ENCODE measurements around the gene ARHGAP42. TPM values are rescaled to one million over a fixed set of nuclear protein-coding genes. Genes with fewer than 3 reads are reported as not detected.
"Not testable (repeated sequence)": the region's sequence is repeated elsewhere in the genome, so short reads cannot be mapped to it uniquely, and the experiment has no call there.

The ARHGAP42 gene, protein sequence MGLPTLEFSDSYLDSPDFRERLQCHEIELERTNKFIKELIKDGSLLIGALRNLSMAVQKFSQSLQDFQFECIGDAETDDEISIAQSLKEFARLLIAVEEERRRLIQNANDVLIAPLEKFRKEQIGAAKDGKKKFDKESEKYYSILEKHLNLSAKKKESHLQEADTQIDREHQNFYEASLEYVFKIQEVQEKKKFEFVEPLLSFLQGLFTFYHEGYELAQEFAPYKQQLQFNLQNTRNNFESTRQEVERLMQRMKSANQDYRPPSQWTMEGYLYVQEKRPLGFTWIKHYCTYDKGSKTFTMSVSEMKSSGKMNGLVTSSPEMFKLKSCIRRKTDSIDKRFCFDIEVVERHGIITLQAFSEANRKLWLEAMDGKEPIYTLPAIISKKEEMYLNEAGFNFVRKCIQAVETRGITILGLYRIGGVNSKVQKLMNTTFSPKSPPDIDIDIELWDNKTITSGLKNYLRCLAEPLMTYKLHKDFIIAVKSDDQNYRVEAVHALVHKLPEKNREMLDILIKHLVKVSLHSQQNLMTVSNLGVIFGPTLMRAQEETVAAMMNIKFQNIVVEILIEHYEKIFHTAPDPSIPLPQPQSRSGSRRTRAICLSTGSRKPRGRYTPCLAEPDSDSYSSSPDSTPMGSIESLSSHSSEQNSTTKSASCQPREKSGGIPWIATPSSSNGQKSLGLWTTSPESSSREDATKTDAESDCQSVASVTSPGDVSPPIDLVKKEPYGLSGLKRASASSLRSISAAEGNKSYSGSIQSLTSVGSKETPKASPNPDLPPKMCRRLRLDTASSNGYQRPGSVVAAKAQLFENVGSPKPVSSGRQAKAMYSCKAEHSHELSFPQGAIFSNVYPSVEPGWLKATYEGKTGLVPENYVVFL
- total RNA-seq, result not detected

- no peaks in the 10 kb centered on the region for H3K36me3 Mint-ChIP-seq
- H3K9me3 Mint-ChIP-seq, result no peaks in the 10 kb centered on the region
- peak within 1 kb of the TSS; percentile 86 for H3K4me3 Mint-ChIP-seq
- H3K27me3 Mint-ChIP-seq, result peaks cover 40% of the 10 kb centered on the region
- ATAC-seq (ENCODE audit: low read depth) (peak; percentile 65), DNase-seq (peak; percentile 47)
- POLR2A ChIA-PET, result no interaction called here
- H3K4me1 Mint-ChIP-seq, result peaks cover 11% of the 10 kb centered on the region
- no peak within 1 kb of the TSS for H3K27ac Mint-ChIP-seq
Observed at GRCh38 chr11:100687054-100687629, at the start of gene ARHGAP42. Gene ARHGAP42 (plus strand): TSS chr11:100687288. CDS start chr11:100687679, 391 bp downstream.

DNA sequence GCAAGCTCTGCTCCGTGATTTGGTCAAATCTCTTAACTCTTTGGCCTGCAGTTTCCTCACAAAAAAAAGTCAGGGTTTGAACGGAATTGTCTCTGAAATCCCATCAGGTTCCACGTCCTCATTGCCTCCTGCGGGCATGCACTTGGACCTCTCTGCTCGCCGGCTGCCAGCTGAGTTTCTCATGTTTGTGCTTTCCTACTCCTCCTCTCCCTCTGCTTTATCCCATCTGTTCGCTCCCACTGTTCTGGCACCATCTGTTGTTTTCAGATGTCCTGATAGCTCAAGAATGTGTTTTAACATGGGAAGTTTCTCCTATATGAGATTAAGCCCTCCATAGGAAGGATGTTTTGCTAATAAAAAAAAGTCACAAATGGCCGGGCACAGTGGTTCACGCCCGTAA lies 49.4 kb upstream of the ARHGAP42 start:
- no peak overlapping the region for H3K4me3 Mint-ChIP-seq
- no peak overlapping the region for H3K27ac Mint-ChIP-seq
- H3K9me3 Mint-ChIP-seq, result peaks cover 1% of the 10 kb centered on the region
- H3K4me1 Mint-ChIP-seq, result no peaks in the 10 kb centered on the region
- DNase-seq, result no peak
- no peak for ATAC-seq (ENCODE audit: low read depth)
- peaks cover 2% of the 10 kb centered on the region for H3K27me3 Mint-ChIP-seq
- H3K36me3 Mint-ChIP-seq, result no peaks in the 10 kb centered on the region
- POLR2A ChIA-PET, result no interaction called here

DNA sequence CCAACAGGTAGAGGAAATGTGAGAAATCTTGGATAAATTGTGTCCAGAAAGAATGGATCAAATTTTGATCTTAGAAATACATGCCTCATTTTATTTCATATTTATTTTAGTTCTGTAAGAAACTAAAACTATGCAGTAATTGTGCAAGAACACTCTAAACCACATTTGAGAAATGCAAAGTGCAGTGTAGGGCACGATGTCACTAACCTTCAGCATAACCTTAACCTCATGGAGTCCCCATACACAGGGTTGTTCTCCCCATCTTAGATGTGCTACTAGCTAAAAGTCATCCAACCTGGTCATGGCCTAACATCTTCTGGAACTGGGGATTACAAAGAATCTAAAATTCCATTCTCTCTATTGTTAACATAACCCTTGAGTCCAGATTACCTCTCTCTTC lies 48.4 kb upstream of the ARHGAP42 start:
- no peaks in the 10 kb centered on the region for H3K36me3 Mint-ChIP-seq
- H3K9me3 Mint-ChIP-seq, result peaks cover 1% of the 10 kb centered on the region
- H3K4me3 Mint-ChIP-seq, result no peak overlapping the region
- DNase-seq (no peak), ATAC-seq (ENCODE audit: low read depth) (no peak)
- POLR2A ChIA-PET, result no interaction called here
- H3K27ac Mint-ChIP-seq, result no peak overlapping the region
- no peaks in the 10 kb centered on the region for H3K4me1 Mint-ChIP-seq
- peaks cover 2% of the 10 kb centered on the region for H3K27me3 Mint-ChIP-seq

DNA sequence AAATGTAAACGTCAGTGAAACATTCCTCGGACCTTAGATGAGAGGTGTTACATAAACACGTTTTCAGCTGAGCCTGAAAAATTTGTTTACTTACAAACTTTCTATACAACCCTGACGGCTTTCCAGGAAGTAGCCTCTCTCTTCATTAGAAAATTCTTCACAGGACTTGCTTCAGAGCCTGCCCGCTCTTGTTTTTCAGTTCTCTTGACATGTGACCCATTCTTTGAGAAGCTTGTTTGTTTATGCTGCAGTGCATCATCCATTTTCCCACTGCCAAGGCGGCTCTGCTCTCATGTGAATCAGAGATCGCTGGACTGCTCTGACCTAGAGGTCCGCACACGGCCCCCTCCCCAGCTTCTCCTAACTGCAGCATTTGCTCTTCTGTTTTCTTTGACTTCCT lies 47.9 kb upstream of the ARHGAP42 start:
- POLR2A ChIA-PET, result no interaction called here
- H3K27me3 Mint-ChIP-seq, result peaks cover 2% of the 10 kb centered on the region

GRCh38 chr11:100640071-100640470 lies 47.0 kb upstream of the ARHGAP42 start:
- POLR2A ChIA-PET, result no interaction called here
- Mint-ChIP-seq H3K36me3 (no peaks in the 10 kb centered on the region), H3K27me3 (peaks cover 2% of the 10 kb centered on the region), H3K9me3 (peaks cover 1% of the 10 kb centered on the region), H3K4me3 (no peak overlapping the region), H3K4me1 (no peaks in the 10 kb centered on the region), H3K27ac (no peak overlapping the region)
- no peak for ATAC-seq (ENCODE audit: low read depth)
- no peak for DNase-seq

More for the DNA sequence above, 47.9 kb upstream of the ARHGAP42 start:
- no peaks in the 10 kb centered on the region for H3K4me1 Mint-ChIP-seq
- H3K4me3 Mint-ChIP-seq, result no peak overlapping the region
- H3K9me3 Mint-ChIP-seq, result peaks cover 1% of the 10 kb centered on the region
- no peak overlapping the region for H3K27ac Mint-ChIP-seq
- no peak for ATAC-seq (ENCODE audit: low read depth)
- no peaks in the 10 kb centered on the region for H3K36me3 Mint-ChIP-seq
- DNase-seq, result no peak

DNA sequence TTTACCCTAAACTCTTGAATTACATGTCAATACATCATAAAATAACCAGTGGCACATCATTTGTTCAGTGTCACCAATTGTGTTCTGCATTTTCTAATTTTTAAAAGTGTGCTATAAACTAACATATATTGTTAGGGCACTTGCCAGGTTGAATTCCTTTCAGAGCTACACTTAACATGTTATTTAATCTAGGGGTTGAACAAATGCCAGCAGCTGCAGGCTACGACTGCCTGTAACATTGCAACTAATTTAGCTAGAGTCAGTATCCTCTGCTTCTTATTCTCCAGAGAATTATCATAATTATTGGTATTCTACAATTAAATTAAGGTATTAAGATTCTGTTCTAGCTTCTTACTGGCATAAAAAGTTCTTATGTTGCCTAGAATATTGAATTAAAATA lies 46.4 kb upstream of the ARHGAP42 start:
- ATAC-seq (ENCODE audit: low read depth) (no peak), DNase-seq (no peak)
- POLR2A ChIA-PET, result no interaction called here
- no peak overlapping the region for H3K4me3 Mint-ChIP-seq
- no peak overlapping the region for H3K27ac Mint-ChIP-seq
- H3K4me1 Mint-ChIP-seq, result no peaks in the 10 kb centered on the region
- peaks cover 1% of the 10 kb centered on the region for H3K9me3 Mint-ChIP-seq
- no peaks in the 10 kb centered on the region for H3K36me3 Mint-ChIP-seq
- H3K27me3 Mint-ChIP-seq, result peaks cover 2% of the 10 kb centered on the region

DNA sequence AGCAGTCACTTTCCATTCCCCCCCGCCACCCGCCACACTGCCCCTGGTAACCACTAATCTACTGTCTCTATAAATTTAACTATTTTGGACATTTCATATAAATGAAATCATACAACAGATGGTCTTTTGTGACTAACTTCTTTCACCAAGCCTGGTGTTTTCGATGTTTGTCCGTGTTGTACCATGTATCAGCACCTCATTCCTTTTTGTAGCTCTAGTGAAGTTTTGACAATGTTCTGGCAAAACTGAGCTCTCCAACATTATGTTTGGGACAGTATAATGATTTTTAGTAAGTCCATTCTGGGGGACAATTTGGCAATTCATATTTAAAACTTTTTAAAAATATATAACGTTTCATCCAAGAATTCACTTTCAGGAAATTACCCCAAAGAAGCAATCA lies 45.6 kb upstream of the ARHGAP42 start:
- no peak for DNase-seq
- Mint-ChIP-seq H3K36me3 (no peaks in the 10 kb centered on the region), H3K4me1 (peaks cover under 1% of the 10 kb centered on the region), H3K27ac (no peak overlapping the region), H3K4me3 (no peak overlapping the region), H3K9me3 (peaks cover 1% of the 10 kb centered on the region), H3K27me3 (peaks cover 2% of the 10 kb centered on the region)
- POLR2A ChIA-PET, result no interaction called here
- no peak for ATAC-seq (ENCODE audit: low read depth)

DNA sequence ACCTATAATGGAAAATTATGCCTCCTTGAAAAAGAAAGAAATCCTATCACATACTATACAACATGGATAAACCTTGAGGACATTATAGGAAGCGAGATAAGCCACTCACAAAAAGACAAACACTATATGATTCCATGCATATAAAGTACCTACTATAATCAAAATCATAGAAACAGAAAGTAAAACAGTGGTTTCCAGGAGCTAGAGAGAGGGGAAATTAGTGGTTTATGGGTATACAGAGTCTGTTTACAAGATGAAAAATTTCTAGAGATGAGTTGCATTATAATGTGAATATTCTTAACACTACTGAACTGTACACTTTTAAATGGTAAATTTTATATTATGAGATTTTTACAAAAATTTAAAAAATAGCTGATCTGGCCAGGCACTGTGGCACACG lies 40.5 kb upstream of the ARHGAP42 start:
- POLR2A ChIA-PET, result no interaction called here
- no peak for ATAC-seq (ENCODE audit: low read depth)
- Mint-ChIP-seq H3K36me3 (no peaks in the 10 kb centered on the region), H3K4me3 (no peak overlapping the region), H3K4me1 (peaks cover 1% of the 10 kb centered on the region), H3K9me3 (no peaks in the 10 kb centered on the region), H3K27me3 (no peaks in the 10 kb centered on the region), H3K27ac (no peak overlapping the region)
- DNase-seq, result no peak

- ATAC-seq (ENCODE audit: low read depth) (no peak), DNase-seq (no peak)
- peaks cover 1% of the 10 kb centered on the region for H3K4me1 Mint-ChIP-seq
- no peak overlapping the region for H3K27ac Mint-ChIP-seq
- no peaks in the 10 kb centered on the region for H3K27me3 Mint-ChIP-seq
- POLR2A ChIA-PET, result no interaction called here
- H3K36me3 Mint-ChIP-seq, result no peaks in the 10 kb centered on the region
- no peaks in the 10 kb centered on the region for H3K9me3 Mint-ChIP-seq
- no peak overlapping the region for H3K4me3 Mint-ChIP-seq
Observed at GRCh38 chr11:100647861-100648260, 39.2 kb upstream of the ARHGAP42 start.

DNA sequence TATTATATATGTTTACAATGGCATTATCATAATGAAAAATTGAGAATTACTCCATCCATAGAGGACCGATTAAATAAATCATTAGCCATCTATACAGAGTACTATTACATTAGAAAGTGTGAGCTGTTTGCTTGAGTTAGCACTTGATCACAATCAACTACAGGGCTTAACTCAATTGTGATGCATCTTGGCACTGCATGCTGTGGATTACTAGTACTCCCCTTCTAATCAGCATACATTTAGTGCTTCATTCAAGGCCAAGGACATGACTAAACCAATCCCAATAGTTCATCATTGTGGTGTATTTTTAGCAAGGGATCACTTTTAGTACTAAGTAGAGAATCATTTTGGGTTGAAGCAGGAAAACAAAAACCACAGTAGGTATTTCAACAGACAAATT lies 23.5 kb upstream of the ARHGAP42 start:
- no peak for DNase-seq
- POLR2A ChIA-PET, result no interaction called here

DNA sequence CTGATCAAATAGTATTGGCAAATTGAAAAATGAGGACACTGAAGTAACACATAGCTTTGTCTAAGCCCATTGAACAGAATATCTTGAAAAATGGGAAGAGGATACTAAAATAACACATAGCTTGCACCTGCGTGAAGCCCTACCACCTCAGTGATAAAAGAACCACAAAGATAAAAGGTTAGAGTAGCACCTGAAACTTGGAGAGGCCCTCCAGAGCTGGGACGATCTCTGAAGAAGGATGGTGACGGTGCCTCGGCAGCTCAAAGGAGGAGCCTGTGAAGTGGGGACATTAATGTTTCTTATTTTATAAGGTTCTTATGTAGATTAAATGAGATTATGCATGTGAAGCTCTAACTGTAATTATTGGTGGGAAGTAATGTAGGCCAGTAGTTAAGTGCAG lies 23.1 kb upstream of the ARHGAP42 start:
- H3K4me1 Mint-ChIP-seq, result no peaks in the 10 kb centered on the region
- no peaks in the 10 kb centered on the region for H3K9me3 Mint-ChIP-seq
- POLR2A ChIA-PET, result no interaction called here
- no peak overlapping the region for H3K4me3 Mint-ChIP-seq
- no peaks in the 10 kb centered on the region for H3K36me3 Mint-ChIP-seq
- no peak overlapping the region for H3K27ac Mint-ChIP-seq
- DNase-seq (no peak), ATAC-seq (ENCODE audit: low read depth) (no peak)
- no peaks in the 10 kb centered on the region for H3K27me3 Mint-ChIP-seq

More for the DNA sequence above, 23.5 kb upstream of the ARHGAP42 start:
- H3K4me3 Mint-ChIP-seq, result no peak overlapping the region
- H3K4me1 Mint-ChIP-seq, result no peaks in the 10 kb centered on the region
- ATAC-seq (ENCODE audit: low read depth), result no peak
- no peaks in the 10 kb centered on the region for H3K9me3 Mint-ChIP-seq
- H3K27ac Mint-ChIP-seq, result no peak overlapping the region
- H3K36me3 Mint-ChIP-seq, result no peaks in the 10 kb centered on the region
- H3K27me3 Mint-ChIP-seq, result no peaks in the 10 kb centered on the region

GRCh38 chr11:100666816-100667215 lies 20.3 kb upstream of the ARHGAP42 start:
- H3K36me3 Mint-ChIP-seq; DNase-seq; H3K9me3 Mint-ChIP-seq; ATAC-seq (ENCODE audit: low read depth); H3K27me3 Mint-ChIP-seq; POLR2A ChIA-PET; H3K4me3 Mint-ChIP-seq; H3K4me1 Mint-ChIP-seq; H3K27ac Mint-ChIP-seq: not testable (repeated sequence)

GRCh38 chr11:100667449-100667848 lies 19.6 kb upstream of the ARHGAP42 start:
- Mint-ChIP-seq H3K4me3 (no peak overlapping the region), H3K27me3 (no peaks in the 10 kb centered on the region), H3K27ac (no peak overlapping the region), H3K36me3 (no peaks in the 10 kb centered on the region), H3K9me3 (no peaks in the 10 kb centered on the region), H3K4me1 (no peaks in the 10 kb centered on the region)
- no peak for ATAC-seq (ENCODE audit: low read depth)
- DNase-seq, result no peak
- POLR2A ChIA-PET, result no interaction called here

DNA sequence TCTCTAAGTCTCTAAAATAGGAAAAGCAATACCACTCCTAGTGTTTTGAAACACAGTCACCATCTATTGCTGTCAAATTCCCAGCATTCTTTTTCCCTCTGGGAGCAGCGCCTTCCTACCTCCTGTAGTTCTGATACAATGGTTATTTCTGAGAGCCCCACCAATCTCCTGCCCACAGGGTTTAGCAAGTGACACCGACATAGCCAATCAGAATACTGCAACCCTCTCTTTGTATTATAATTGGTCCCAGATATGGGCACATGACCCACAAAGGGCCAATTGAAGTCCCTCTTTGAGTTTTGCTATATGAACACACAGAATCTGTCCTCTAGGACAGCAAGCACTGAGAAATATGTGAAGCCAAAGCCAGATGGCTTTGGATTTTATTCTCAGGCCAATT lies 16.9 kb upstream of the ARHGAP42 start:
- POLR2A ChIA-PET, result no interaction called here

More for the DNA sequence above, 16.9 kb upstream of the ARHGAP42 start:
- DNase-seq (no peak), ATAC-seq (ENCODE audit: low read depth) (no peak)
- H3K27me3 Mint-ChIP-seq, result no peaks in the 10 kb centered on the region
- no peak overlapping the region for H3K27ac Mint-ChIP-seq
- H3K4me3 Mint-ChIP-seq, result no peak overlapping the region
- H3K4me1 Mint-ChIP-seq, result no peaks in the 10 kb centered on the region
- H3K36me3 Mint-ChIP-seq, result no peaks in the 10 kb centered on the region
- H3K9me3 Mint-ChIP-seq, result no peaks in the 10 kb centered on the region
